Islet of Langerhans (tissue), 1 donor: ENCODE measurements around the gene SHE.

Source experiments
- FAIRE-seq: peaks from one replicate; lab custom pipeline; 2011; peaks lifted over from hg19 to GRCh38; lab: Jason Lieb, UNC

SHE gene

GRCh38 chr1:154478639-154479038 lies 23.6 kb downstream of the SHE start:
- FAIRE-seq, result no peak

GRCh38 chr1:154478013-154478412 lies 24.2 kb downstream of the SHE start:
- no peak for FAIRE-seq

- no peak for FAIRE-seq
Measured at GRCh38 chr1:154476791-154477190, 25.4 kb downstream of the SHE start.

- no peak for FAIRE-seq
Measured at GRCh38 chr1:154474802-154475201, 27.4 kb downstream of the SHE start.

GRCh38 chr1:154471304-154471703 lies 30.9 kb downstream of the SHE start:
- FAIRE-seq, result no peak

GRCh38 chr1:154469844-154470560 lies 32.2 kb downstream of the SHE start:
- FAIRE-seq, result no peak

GRCh38 chr1:154468535-154469250 lies 33.5 kb downstream of the SHE start:
- FAIRE-seq, result peak; percentile 95

GRCh38 chr1:154467434-154468102 lies 34.6 kb downstream of the SHE start:
- FAIRE-seq, result no peak

- no peak for FAIRE-seq
Measured at GRCh38 chr1:154466921-154467417, 35.2 kb downstream of the SHE start.

GRCh38 chr1:154466206-154466605 lies 36.0 kb downstream of the SHE start:
- FAIRE-seq, result no peak

GRCh38 chr1:154465621-154466195 lies 36.5 kb downstream of the SHE start:
- no peak for FAIRE-seq

- no peak for FAIRE-seq
Measured at GRCh38 chr1:154463512-154463990, 38.7 kb downstream of the SHE start.

GRCh38 chr1:154460695-154461260 lies 41.4 kb downstream of the SHE start:
- FAIRE-seq, result no peak

GRCh38 chr1:154459080-154459479 lies 43.1 kb downstream of the SHE start:
- no peak for FAIRE-seq

GRCh38 chr1:154456631-154457030 lies 45.6 kb downstream of the SHE start:
- no peak for FAIRE-seq

GRCh38 chr1:154454386-154455120 lies 47.7 kb downstream of the SHE start:
- FAIRE-seq, result no peak

GRCh38 chr1:154453574-154454352 lies 48.4 kb downstream of the SHE start:
- no peak for FAIRE-seq

- FAIRE-seq, result no peak
Measured at GRCh38 chr1:154453161-154453560, 49.1 kb downstream of the SHE start.

- FAIRE-seq, result no peak
Measured at GRCh38 chr1:154448331-154448811, 53.8 kb downstream of the SHE start.

GRCh38 chr1:154446789-154447188 lies 55.4 kb downstream of the SHE start:
- FAIRE-seq, result no peak

GRCh38 chr1:154446292-154446691 lies 55.9 kb downstream of the SHE start:
- FAIRE-seq, result no peak
